PC-9 (cell line): Measurements from ENCODE around the gene ZCCHC14.

Experiments used
- CTCF ChIP-seq: fragments of 200-600 bp; sonication (generic); conservative IDR thresholded peaks from 2 replicates; pipeline ENCODE4 v1.6.1; 2017; ENCODE audit warnings: mixed run types, antibody characterized with exemption, mild to moderate bottlenecking, moderate library complexity
- EZH2 ChIP-seq: fragments of 200-600 bp; sonication (generic); IDR thresholded peaks from 2 replicates; pipeline ENCODE4 v1.8.0; 2017; ENCODE audit warnings: antibody characterized with exemption, low read depth

- no peak for TF ChIP-seq CTCF
- no peak for TF ChIP-seq EZH2
Observed at GRCh38 chr16:87463722-87464690, 28.8 kb downstream of the ZCCHC14 start.
